Measurements from ENCODE around the gene ARHGEF18. TPM values are rescaled to one million over a fixed set of nuclear protein-coding genes. Genes with fewer than 3 reads are reported as not detected.
"Not testable (repeated sequence)": the region's sequence is repeated elsewhere in the genome, so short reads cannot be mapped to it uniquely, and the experiment has no call there.

The ARHGEF18 gene
- total RNA-seq, 4 donors from 2014 or later = 24.2 to 43.5 (median 31.2) TPM

GRCh38 chr19:7340959-7341837, 7.5 kb upstream of the ARHGEF18 start:
- no peak for TF ChIP-seq POLR2A (IDR thresholded peaks at IDR 0.05)
- peak; percentile 89 to 92 for TF ChIP-seq CTCF (IDR thresholded peaks at IDR 0.05)
- no peaks in the 10 kb centered on the region for H3K9me3 ChIP-seq
- no peaks in the 10 kb centered on the region for H3K36me3 ChIP-seq
- H3K4me1 ChIP-seq = peaks cover 12% of the 10 kb centered on the region
- no peak overlapping the region for H3K27ac ChIP-seq
- WGBS = 31% methylated on average over 17 of the region's 22 CpGs
- peak; percentile 87 to 89 for DNase-seq (ENCODE audit: low spot score in 2 of 2)
- no peak overlapping the region for H3K4me3 ChIP-seq
- H3K27me3 ChIP-seq = no peaks in the 10 kb centered on the region

- H3K9me3 ChIP-seq = no peaks in the 10 kb centered on the region
- WGBS = 84% methylated on average over 5 of the region's 5 CpGs
- H3K4me1 ChIP-seq = peaks cover 6% of the 10 kb centered on the region
- H3K27ac ChIP-seq = no peak overlapping the region
- H3K36me3 ChIP-seq = no peaks in the 10 kb centered on the region
- no peak overlapping the region for H3K4me3 ChIP-seq
- DNase-seq (ENCODE audit: low spot score in 2 of 2) = peak in 1 of 2 donors; percentile 5
- TF ChIP-seq EP300 (IDR thresholded peaks at IDR 0.05) (no peak), POLR2A (IDR thresholded peaks at IDR 0.05) (no peak), POLR2AphosphoS5 (IDR thresholded peaks at IDR 0.05) (no peak), CTCF (IDR thresholded peaks at IDR 0.05) (no peak)
- no peaks in the 10 kb centered on the region for H3K27me3 ChIP-seq
These were observed 6.6 kb upstream of the ARHGEF18 start for GRCh38 chr19:7342143-7342542.

- H3K36me3 ChIP-seq = no peaks in the 10 kb centered on the region
- no peaks in the 10 kb centered on the region for H3K27me3 ChIP-seq
- H3K9me3 ChIP-seq = no peaks in the 10 kb centered on the region
- H3K27ac ChIP-seq = no peak overlapping the region
- H3K4me1 ChIP-seq = no peaks in the 10 kb centered on the region
- TF ChIP-seq POLR2A (IDR thresholded peaks at IDR 0.05) = no peak
- no peak for TF ChIP-seq EP300 (IDR thresholded peaks at IDR 0.05)
- no peak for TF ChIP-seq CTCF (IDR thresholded peaks at IDR 0.05)
- no peak for TF ChIP-seq POLR2AphosphoS5 (IDR thresholded peaks at IDR 0.05)
- no peak overlapping the region for H3K4me3 ChIP-seq
- DNase-seq (ENCODE audit: low spot score in 2 of 2) = peak in 1 of 2 donors; percentile 27
- WGBS = 67% methylated on average over 3 of the region's 7 CpGs
These were observed 2.2 kb upstream of the ARHGEF18 start for GRCh38 chr19:7346488-7346971.

GRCh38 chr19:7346997-7347396, 1.7 kb upstream of the ARHGEF18 start:
- DNase-seq (ENCODE audit: low spot score in 2 of 2) = peak in 1 of 2 donors; percentile 9
- H3K9me3 ChIP-seq, H3K27ac ChIP-seq, H3K4me3 ChIP-seq, H3K27me3 ChIP-seq, H3K36me3 ChIP-seq, H3K4me1 ChIP-seq: not testable (repeated sequence)
- WGBS = 88% methylated on average over 6 of the region's 7 CpGs

GRCh38 chr19:7349231-7349591, 474 bp downstream of the ARHGEF18 start:
- no peaks in the 10 kb centered on the region for H3K4me1 ChIP-seq
- H3K9me3 ChIP-seq = no peaks in the 10 kb centered on the region
- DNase-seq (ENCODE audit: low spot score in 2 of 2) = peak in 1 of 2 donors; percentile 35
- H3K36me3 ChIP-seq = no peaks in the 10 kb centered on the region
- H3K4me3 ChIP-seq = no peak overlapping the region
- WGBS = 83% methylated on average over 9 of the region's 9 CpGs
- no peaks in the 10 kb centered on the region for H3K27me3 ChIP-seq
- TF ChIP-seq POLR2A (IDR thresholded peaks at IDR 0.05) = no peak
- TF ChIP-seq POLR2AphosphoS5 (IDR thresholded peaks at IDR 0.05) = no peak
- no peak for TF ChIP-seq EP300 (IDR thresholded peaks at IDR 0.05)
- no peak for TF ChIP-seq CTCF (IDR thresholded peaks at IDR 0.05)
- H3K27ac ChIP-seq = no peak overlapping the region
